ENCODE data around the gene PLD1.

PLD1 gene

DNA sequence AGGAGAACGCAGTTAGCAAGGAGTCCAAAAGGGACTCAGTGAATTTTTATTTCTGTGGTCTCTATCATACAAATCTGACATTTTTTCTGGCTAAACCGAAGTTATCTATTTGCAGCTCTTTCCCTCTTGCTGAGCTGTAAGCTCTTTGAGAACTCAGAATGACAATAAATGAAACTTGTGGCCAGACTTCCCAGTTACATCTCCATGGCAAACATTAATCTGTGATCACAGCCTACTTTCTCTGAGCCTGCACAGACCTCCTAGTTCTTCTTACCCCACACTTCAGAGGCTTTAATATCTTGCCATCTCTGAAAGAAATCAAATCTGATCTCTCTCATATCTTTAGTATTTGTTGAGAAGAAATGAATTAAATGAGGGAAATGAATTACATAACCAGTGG lies 58.0 kb downstream of the PLD1 start:
- no peaks in the 10 kb centered on the region for H3K79me2 ChIP-seq (ENCODE audit: insufficient read depth, low read length)
- no peak overlapping the region for H3K4me3 ChIP-seq (ENCODE audit: low read length, poor library complexity, severe bottlenecking)
- no peak overlapping the region for H3K4me2 ChIP-seq (ENCODE audit: low read depth, low read length, poor library complexity, severe bottlenecking)
- H2AFZ ChIP-seq (ENCODE audit: low read length): no peak overlapping the region
- H3K27me3 ChIP-seq (ENCODE audit: insufficient read depth, low read length, poor library complexity, severe bottlenecking): no peaks in the 10 kb centered on the region
- H3K4me1 ChIP-seq (ENCODE audit: insufficient read depth, low read length, poor library complexity, severe bottlenecking): no peaks in the 10 kb centered on the region
- no peaks in the 10 kb centered on the region for H3K9me3 ChIP-seq (ENCODE audit: insufficient read depth, low read depth, low read length)
- H4K20me1 ChIP-seq (ENCODE audit: insufficient read depth, low read length, poor library complexity, severe bottlenecking): no peaks in the 10 kb centered on the region
- TF ChIP-seq EZH2phosphoT487 (IDR thresholded peaks at IDR 0.05; ENCODE audit: borderline replicate concordance) (no peak), CTCF (conservative IDR thresholded peaks at IDR 0.05; ENCODE audit: low read length) (no peak)
- no peaks in the 10 kb centered on the region for H3K9me2 ChIP-seq (replicated peaks; ENCODE audit: low read depth, low read length)
- no peaks in the 10 kb centered on the region for H3F3A ChIP-seq (ENCODE audit: low read depth)
- H3K9ac ChIP-seq (ENCODE audit: low read depth, low read length, poor library complexity, severe bottlenecking): no peak overlapping the region
- no peaks in the 10 kb centered on the region for H3K36me3 ChIP-seq (ENCODE audit: insufficient read depth, low read length)

DNA sequence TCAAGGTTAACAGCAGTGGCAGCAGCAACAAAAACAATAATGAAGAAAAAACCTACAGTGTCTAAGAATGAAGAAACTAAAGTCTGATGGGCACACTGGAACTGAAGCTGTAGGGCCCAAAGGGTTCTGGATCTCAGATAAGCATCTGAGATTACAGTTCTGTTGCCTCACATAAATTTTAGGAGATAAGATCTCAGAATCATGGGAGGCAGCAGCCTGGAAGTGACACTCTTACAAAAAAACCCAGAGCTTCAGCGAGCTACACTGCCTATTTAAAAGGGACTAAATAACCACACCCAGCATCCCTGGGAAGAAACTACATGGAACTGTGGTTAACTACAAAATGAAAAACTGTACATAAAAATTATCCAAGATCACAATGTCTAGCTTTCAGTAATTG lies 61.2 kb downstream of the PLD1 start:
- no peaks in the 10 kb centered on the region for H4K20me1 ChIP-seq (ENCODE audit: insufficient read depth, low read length, poor library complexity, severe bottlenecking)
- no peaks in the 10 kb centered on the region for H3K4me1 ChIP-seq (ENCODE audit: insufficient read depth, low read length, poor library complexity, severe bottlenecking)
- H3K9me3 ChIP-seq (ENCODE audit: insufficient read depth, low read depth, low read length): no peaks in the 10 kb centered on the region
- no peak overlapping the region for H3K4me2 ChIP-seq (ENCODE audit: low read depth, low read length, poor library complexity, severe bottlenecking)
- no peaks in the 10 kb centered on the region for H3F3A ChIP-seq (ENCODE audit: low read depth)
- no peak overlapping the region for H3K9ac ChIP-seq (ENCODE audit: low read depth, low read length, poor library complexity, severe bottlenecking)
- TF ChIP-seq CTCF (conservative IDR thresholded peaks at IDR 0.05; ENCODE audit: low read length) (no peak), EZH2phosphoT487 (IDR thresholded peaks at IDR 0.05; ENCODE audit: borderline replicate concordance) (no peak)
- no peaks in the 10 kb centered on the region for H3K27me3 ChIP-seq (ENCODE audit: insufficient read depth, low read length, poor library complexity, severe bottlenecking)
- H3K4me3 ChIP-seq (ENCODE audit: low read length, poor library complexity, severe bottlenecking): no peak overlapping the region
- H3K79me2 ChIP-seq (ENCODE audit: insufficient read depth, low read length): no peaks in the 10 kb centered on the region
- H3K9me2 ChIP-seq (replicated peaks; ENCODE audit: low read depth, low read length): no peaks in the 10 kb centered on the region
- no peak overlapping the region for H2AFZ ChIP-seq (ENCODE audit: low read length)
- H3K36me3 ChIP-seq (ENCODE audit: insufficient read depth, low read length): no peaks in the 10 kb centered on the region

GRCh38 chr3:171748064-171748924 lies 62.0 kb downstream of the PLD1 start:
- Histone ChIP-seq H3K9me2 (replicated peaks; ENCODE audit: low read depth, low read length) (no peaks in the 10 kb centered on the region), H3K9ac (ENCODE audit: low read depth, low read length, poor library complexity, severe bottlenecking) (no peak overlapping the region), H2AFZ (ENCODE audit: low read length) (no peak overlapping the region), H4K20me1 (ENCODE audit: insufficient read depth, low read length, poor library complexity, severe bottlenecking) (no peaks in the 10 kb centered on the region), H3K4me1 (ENCODE audit: insufficient read depth, low read length, poor library complexity, severe bottlenecking) (no peaks in the 10 kb centered on the region), H3K27me3 (ENCODE audit: insufficient read depth, low read length, poor library complexity, severe bottlenecking) (no peaks in the 10 kb centered on the region), H3F3A (ENCODE audit: low read depth) (no peaks in the 10 kb centered on the region), H3K4me2 (ENCODE audit: low read depth, low read length, poor library complexity, severe bottlenecking) (no peak overlapping the region), H3K4me3 (ENCODE audit: low read length, poor library complexity, severe bottlenecking) (no peak overlapping the region), H3K36me3 (ENCODE audit: insufficient read depth, low read length) (no peaks in the 10 kb centered on the region), H3K9me3 (ENCODE audit: insufficient read depth, low read depth, low read length) (no peaks in the 10 kb centered on the region), H3K79me2 (ENCODE audit: insufficient read depth, low read length) (no peaks in the 10 kb centered on the region)
- TF ChIP-seq CTCF (conservative IDR thresholded peaks at IDR 0.05; ENCODE audit: low read length): no peak
- TF ChIP-seq EZH2phosphoT487 (IDR thresholded peaks at IDR 0.05; ENCODE audit: borderline replicate concordance): no peak
